HG03571 (cell line): ENCODE measurements around the gene MED26.
"Not testable (repeated sequence)": the region's sequence is repeated elsewhere in the genome, so short reads cannot be mapped to it uniquely, and the experiment has no call there.

Experiments used
- ATAC-seq: cut with Tn5 transposase; IDR thresholded peaks from one replicate; pipeline ENCODE4 v1.9.1; 2021; ENCODE audit not compliant: unreplicated experiment

The MED26 gene

GRCh38 chr19:16628183-16628983 is at the start of gene MED26:
TSS of gene MED26 (minus strand) at chr19:16628204. CDS start at chr19:16627943, 261 bp downstream.
- peak; percentile 71 for ATAC-seq

GRCh38 chr19:16677055-16677454 is 49.1 kb upstream of the MED26 start:
- ATAC-seq = no peak

GRCh38 chr19:16676101-16676798 is 48.2 kb upstream of the MED26 start:
- ATAC-seq = no peak

- ATAC-seq = not testable (repeated sequence)
These were observed 45.8 kb upstream of the MED26 start for GRCh38 chr19:16673839-16674238.

- no peak for ATAC-seq
These were observed 45.2 kb upstream of the MED26 start for GRCh38 chr19:16673231-16673630.

GRCh38 chr19:16671652-16672274 is 43.8 kb upstream of the MED26 start:
- no peak for ATAC-seq

- no peak for ATAC-seq
These were observed 42.3 kb upstream of the MED26 start for GRCh38 chr19:16670291-16670690.

GRCh38 chr19:16668702-16669101 is 40.7 kb upstream of the MED26 start:
- not testable (repeated sequence) for ATAC-seq

- ATAC-seq = no peak
These were observed 40.2 kb upstream of the MED26 start for GRCh38 chr19:16668176-16668575.

- no peak for ATAC-seq
These were observed 33.6 kb upstream of the MED26 start for GRCh38 chr19:16661480-16662034.

- no peak for ATAC-seq
These were observed 32.9 kb upstream of the MED26 start, which contains the start of gene TMEM38A for GRCh38 chr19:16660763-16661479. TSS of gene TMEM38A (plus strand) at chr19:16661139. CDS start at chr19:16661218, 79 bp downstream.

GRCh38 chr19:16659832-16660708 is 32.1 kb upstream of the MED26 start, which contains the start of gene SMIM7:
TSS of gene SMIM7 (minus strand) at chr19:16660144. CDS start at chr19:16660110, 34 bp downstream.
- peak; percentile 84 for ATAC-seq

GRCh38 chr19:16659464-16659831 is 31.4 kb upstream of the MED26 start:
- no peak for ATAC-seq

GRCh38 chr19:16657384-16657783 is 29.4 kb upstream of the MED26 start:
- ATAC-seq = no peak

- no peak for ATAC-seq
These were observed 27.7 kb upstream of the MED26 start for GRCh38 chr19:16655727-16656126.

GRCh38 chr19:16654627-16655026 is 26.6 kb upstream of the MED26 start:
- ATAC-seq = no peak

- no peak for ATAC-seq
These were observed 26.1 kb upstream of the MED26 start for GRCh38 chr19:16654140-16654539.

GRCh38 chr19:16652854-16653253 is 24.9 kb upstream of the MED26 start:
- ATAC-seq = no peak

GRCh38 chr19:16651421-16652188 is 23.6 kb upstream of the MED26 start:
- not testable (repeated sequence) for ATAC-seq
